Effector memory CD4-positive, alpha-beta T cell (primary cell): ENCODE results near the gene ESPNL.
A peak's percentile ranks its signal among the peaks of the same experiment; 100 is the strongest.

Experiments used
- DNase-seq, 3 donors: peaks; one replicate each; pipeline ENCODE4 v3.0.0-alpha.2; 2020
- H3K27ac ChIP-seq: 2 replicates; pipeline ENCODE4 v1.7.0; 2013; ENCODE audit warnings: mild to moderate bottlenecking, low read length, moderate library complexity; ENCODE audit not compliant: insufficient read depth, poor library complexity, severe bottlenecking
- H3K27me3 ChIP-seq: replicated peaks from 2 replicates; pipeline ENCODE4 v1.7.0; 2013; ENCODE audit warnings: mild to moderate bottlenecking, low read length; ENCODE audit not compliant: insufficient read depth, control insufficient read depth, poor library complexity, severe bottlenecking
- H3K36me3 ChIP-seq: 2 replicates; pipeline ENCODE4 v1.7.0; 2013; ENCODE audit warnings: mild to moderate bottlenecking, low read length, moderate library complexity; ENCODE audit not compliant: control insufficient read depth, insufficient read depth
- H3K4me1 ChIP-seq: 2 replicates; pipeline ENCODE4 v1.7.0; 2013; ENCODE audit warnings: low read length, mild to moderate bottlenecking; ENCODE audit not compliant: control insufficient read depth, insufficient read depth, poor library complexity, severe bottlenecking
- H3K4me3 ChIP-seq: 2 replicates; pipeline ENCODE4 v1.7.0; 2013; ENCODE audit warnings: low read length, low read depth, mild to moderate bottlenecking; ENCODE audit not compliant: insufficient read depth, poor library complexity, severe bottlenecking
- H3K9me3 ChIP-seq: 2 replicates; pipeline ENCODE4 v1.7.0; 2013; ENCODE audit warnings: mild to moderate bottlenecking, low read length, moderate library complexity; ENCODE audit not compliant: control insufficient read depth

ESPNL gene

GRCh38 chr2:238151628-238152235 lies 51.6 kb downstream of the ESPNL start:
- H3K27ac ChIP-seq: no peak overlapping the region
- no peaks in the 10 kb centered on the region for H3K4me1 ChIP-seq
- no peaks in the 10 kb centered on the region for H3K9me3 ChIP-seq
- DNase-seq: no peak
- no peaks in the 10 kb centered on the region for H3K27me3 ChIP-seq
- H3K36me3 ChIP-seq: no peaks in the 10 kb centered on the region
- H3K4me3 ChIP-seq: no peak overlapping the region

GRCh38 chr2:238152771-238153688 lies 52.9 kb downstream of the ESPNL start:
- Histone ChIP-seq H3K36me3 (no peaks in the 10 kb centered on the region), H3K9me3 (no peaks in the 10 kb centered on the region), H3K27ac (no peak overlapping the region), H3K4me1 (no peaks in the 10 kb centered on the region), H3K27me3 (no peaks in the 10 kb centered on the region), H3K4me3 (no peak overlapping the region)
- DNase-seq: no peak

GRCh38 chr2:238154570-238154969 lies 54.4 kb downstream of the ESPNL start:
- H3K4me3 ChIP-seq: no peak overlapping the region
- no peaks in the 10 kb centered on the region for H3K9me3 ChIP-seq
- no peaks in the 10 kb centered on the region for H3K4me1 ChIP-seq
- no peaks in the 10 kb centered on the region for H3K36me3 ChIP-seq
- no peak overlapping the region for H3K27ac ChIP-seq
- no peak for DNase-seq
- peaks cover 4% of the 10 kb centered on the region for H3K27me3 ChIP-seq

GRCh38 chr2:238155051-238155760 lies 55.1 kb downstream of the ESPNL start:
- H3K36me3 ChIP-seq: no peaks in the 10 kb centered on the region
- no peak overlapping the region for H3K27ac ChIP-seq

GRCh38 chr2:238155761-238156694 lies 55.9 kb downstream of the ESPNL start:
- Histone ChIP-seq H3K4me3 (no peak overlapping the region), H3K4me1 (peaks cover 5% of the 10 kb centered on the region), H3K27me3 (peaks cover 17% of the 10 kb centered on the region), H3K36me3 (no peaks in the 10 kb centered on the region), H3K9me3 (no peaks in the 10 kb centered on the region), H3K27ac (no peak overlapping the region)
- DNase-seq: no peak

More at GRCh38 chr2:238155051-238155760, 55.1 kb downstream of the ESPNL start:
- peaks cover 4% of the 10 kb centered on the region for H3K4me1 ChIP-seq
- no peak for DNase-seq
- H3K27me3 ChIP-seq: peaks cover 11% of the 10 kb centered on the region
- H3K4me3 ChIP-seq: no peak overlapping the region
- no peaks in the 10 kb centered on the region for H3K9me3 ChIP-seq

- Histone ChIP-seq H3K36me3 (no peaks in the 10 kb centered on the region), H3K27ac (no peak overlapping the region), H3K4me3 (no peak overlapping the region), H3K9me3 (no peaks in the 10 kb centered on the region), H3K4me1 (peaks cover 5% of the 10 kb centered on the region), H3K27me3 (peaks cover 17% of the 10 kb centered on the region)
- no peak for DNase-seq
Measured at GRCh38 chr2:238157506-238158017, 57.4 kb downstream of the ESPNL start.

GRCh38 chr2:238158018-238158508 lies 57.9 kb downstream of the ESPNL start:
- H3K4me3 ChIP-seq: no peak overlapping the region
- no peaks in the 10 kb centered on the region for H3K36me3 ChIP-seq
- H3K9me3 ChIP-seq: no peaks in the 10 kb centered on the region
- no peak overlapping the region for H3K27ac ChIP-seq
- no peak for DNase-seq
- peaks cover 17% of the 10 kb centered on the region for H3K27me3 ChIP-seq
- peaks cover 5% of the 10 kb centered on the region for H3K4me1 ChIP-seq

GRCh38 chr2:238158509-238159070 lies 58.5 kb downstream of the ESPNL start, which contains the start of gene ERFE:
Gene ERFE (plus strand): TSS chr2:238158970. CDS start chr2:238159008, 38 bp downstream.
- peaks cover 17% of the 10 kb centered on the region for H3K27me3 ChIP-seq
- no peaks in the 10 kb centered on the region for H3K9me3 ChIP-seq
- DNase-seq: peak in 1 of 3 donors; percentile 6
- H3K36me3 ChIP-seq: no peaks in the 10 kb centered on the region
- peaks cover 5% of the 10 kb centered on the region for H3K4me1 ChIP-seq
- H3K27ac ChIP-seq: no peak within 1 kb of the TSS
- H3K4me3 ChIP-seq: peak within 1 kb of the TSS; percentile 29
